NCI-H2196 (cell line): Measurements from ENCODE around the gene ENO2.
A peak's percentile ranks its signal among the peaks of the same experiment; 100 is the strongest.
"Not testable (repeated sequence)": the region's sequence is repeated elsewhere in the genome, so short reads cannot be mapped to it uniquely, and the experiment has no call there.

ENCODE experiments used
- DNase-seq: peaks from one replicate; lab custom pipeline; 2025; ENCODE audit not compliant: unreplicated experiment; lab: John Stamatoyannopoulos, UW

ENO2 gene

DNA sequence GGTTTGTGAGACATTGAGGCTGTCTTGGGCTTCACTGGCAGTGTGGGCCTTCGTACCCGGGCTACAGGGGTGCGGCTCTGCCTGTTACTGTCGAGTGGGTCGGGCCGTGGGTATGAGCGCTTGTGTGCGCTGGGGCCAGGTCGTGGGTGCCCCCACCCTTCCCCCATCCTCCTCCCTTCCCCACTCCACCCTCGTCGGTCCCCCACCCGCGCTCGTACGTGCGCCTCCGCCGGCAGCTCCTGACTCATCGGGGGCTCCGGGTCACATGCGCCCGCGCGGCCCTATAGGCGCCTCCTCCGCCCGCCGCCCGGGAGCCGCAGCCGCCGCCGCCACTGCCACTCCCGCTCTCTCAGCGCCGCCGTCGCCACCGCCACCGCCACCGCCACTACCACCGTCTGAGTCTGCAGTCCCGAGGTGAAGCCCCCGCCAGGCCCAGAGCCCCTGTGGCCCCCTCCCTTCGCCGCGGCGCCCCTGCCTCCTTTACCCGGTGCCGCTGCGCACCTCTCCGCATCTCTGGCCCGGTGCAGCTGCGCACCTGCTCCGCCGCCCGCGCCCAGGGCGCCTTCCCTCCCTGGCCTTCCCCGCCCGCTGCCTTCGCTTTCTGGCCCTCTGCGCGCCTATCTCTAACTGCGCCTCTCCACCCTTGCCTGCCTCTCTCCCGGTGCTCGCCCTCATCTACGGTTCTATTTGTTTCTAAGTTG, at the start of gene ENO2:
ENO2 (plus strand) TSS at position 335 of the 701 bp plus-strand sequence. CDS start 1,253 bp downstream, outside the sequence.
- peak; percentile 34 for DNase-seq

DNA sequence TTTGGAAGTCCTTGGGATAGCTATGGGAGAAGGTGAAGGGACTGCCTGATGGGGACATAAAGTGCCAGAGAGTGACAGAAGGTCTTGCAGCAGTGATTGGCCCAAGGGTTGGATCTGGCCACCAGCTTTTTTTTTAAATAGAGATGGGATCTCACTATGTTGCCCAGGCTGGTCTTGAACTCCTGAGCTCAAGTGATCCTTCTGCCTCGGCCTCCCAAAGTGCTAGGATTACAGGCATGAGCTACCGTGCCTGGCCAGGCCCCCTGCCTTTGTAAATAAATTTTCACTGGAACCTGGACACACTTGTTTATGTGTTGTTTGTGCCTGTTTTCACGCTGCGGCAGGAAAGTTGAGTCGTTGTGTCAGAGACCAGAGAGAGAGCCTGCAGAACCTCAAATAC, 49.1 kb upstream of the ENO2 start:
- DNase-seq = not testable (repeated sequence)

DNA sequence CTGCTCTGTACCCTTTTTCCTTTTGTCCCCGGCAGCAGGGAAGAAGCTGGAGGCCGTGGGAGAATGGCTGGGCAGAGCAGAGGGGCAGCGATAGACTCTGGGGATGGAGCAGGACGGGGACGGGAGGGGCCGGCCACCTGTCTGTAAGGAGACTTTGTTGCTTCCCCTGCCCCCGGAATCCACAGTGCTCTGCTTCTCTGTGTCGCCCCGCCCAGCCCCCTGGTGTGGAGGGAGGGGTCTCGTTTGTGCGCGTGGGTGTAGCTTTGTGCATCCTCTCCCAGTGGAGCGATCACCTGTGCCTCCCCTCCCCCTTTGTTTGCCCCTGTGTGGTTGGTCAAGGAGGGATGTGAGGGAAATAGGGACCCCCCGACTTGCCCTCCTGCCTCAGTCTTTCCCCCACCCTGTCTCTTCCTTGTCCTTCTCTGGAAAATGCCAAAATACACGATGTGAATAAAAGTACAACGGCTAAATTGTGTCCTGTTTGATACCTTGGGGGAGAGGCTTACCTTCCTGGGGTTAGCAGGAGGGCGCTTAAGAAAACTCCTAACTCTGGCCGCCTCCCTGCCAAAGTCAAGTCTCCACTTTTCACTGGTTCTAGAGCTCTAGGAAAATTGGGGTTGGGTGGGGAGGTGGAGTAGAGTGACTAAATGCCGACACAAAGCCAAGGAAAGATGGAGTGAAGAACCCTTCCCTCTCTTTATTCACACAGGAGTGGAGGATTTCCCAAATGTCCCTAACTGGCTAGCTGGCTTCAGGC, 48.0 kb upstream of the ENO2 start:
- no peak for DNase-seq

DNA sequence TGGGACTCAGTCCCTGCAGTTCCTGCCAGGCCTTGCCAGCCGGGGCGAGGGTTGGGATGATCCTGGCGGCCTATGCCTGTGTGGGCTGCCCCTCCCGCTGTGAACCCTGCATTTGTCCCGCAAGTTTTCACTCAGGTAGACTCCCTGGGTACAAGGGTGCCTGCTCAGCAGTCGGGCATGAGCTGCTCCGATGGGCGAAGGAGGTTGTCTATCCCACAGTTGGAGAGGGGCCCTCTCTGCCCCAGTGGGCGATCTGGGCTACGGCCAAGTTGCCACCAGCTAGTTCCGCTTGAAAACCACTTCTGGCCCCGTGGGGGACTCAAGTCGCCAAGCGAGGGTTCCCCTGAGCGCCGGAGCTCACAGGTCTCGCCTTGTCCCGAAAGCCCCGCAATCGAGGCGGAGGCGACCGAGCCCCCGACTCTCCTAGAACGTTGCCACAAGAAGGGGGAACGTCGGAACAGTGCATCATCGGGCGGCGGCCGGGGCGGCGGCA, 47.4 kb upstream of the ENO2 start:
- DNase-seq = no peak

DNA sequence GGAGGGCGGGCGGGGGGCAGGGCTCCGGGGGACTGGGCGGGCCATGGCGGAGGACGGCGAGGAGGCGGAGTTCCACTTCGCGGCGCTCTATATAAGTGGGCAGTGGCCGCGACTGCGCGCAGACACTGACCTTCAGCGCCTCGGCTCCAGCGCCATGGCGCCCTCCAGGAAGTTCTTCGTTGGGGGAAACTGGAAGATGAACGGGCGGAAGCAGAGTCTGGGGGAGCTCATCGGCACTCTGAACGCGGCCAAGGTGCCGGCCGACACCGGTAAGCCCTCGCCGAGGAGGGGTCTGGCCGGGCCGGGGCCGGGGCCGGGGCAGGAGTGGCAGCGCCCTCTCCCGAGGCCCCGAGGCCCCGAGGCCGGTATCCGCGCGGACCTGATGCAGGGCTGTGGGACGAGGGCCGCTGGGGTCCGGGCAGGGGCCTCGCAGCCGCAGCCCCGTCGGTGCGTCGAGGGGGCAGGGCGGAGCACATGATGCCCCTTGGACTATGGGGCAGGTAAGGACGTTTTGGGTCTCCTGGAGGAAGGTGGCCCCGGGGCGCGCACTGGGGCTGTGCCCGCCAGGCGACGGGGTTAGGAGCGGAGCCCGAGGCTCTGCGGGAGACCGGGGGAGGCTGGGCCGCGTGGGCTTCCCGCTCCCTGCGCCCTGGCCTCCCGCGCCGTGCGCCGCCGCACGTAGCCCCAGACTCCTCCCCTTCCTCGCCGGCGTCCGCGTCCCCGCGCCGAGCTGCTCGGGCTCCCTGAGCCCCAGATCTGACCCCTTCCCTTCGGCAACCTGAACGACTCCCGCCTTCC, 46.8 kb upstream of the ENO2 start, which contains the start of gene TPI1:
TPI1 (plus strand) TSS at position 119 of the 798 bp plus-strand sequence; CDS start at position 155, 36 bp downstream.
- peak; percentile 45 for DNase-seq

DNA sequence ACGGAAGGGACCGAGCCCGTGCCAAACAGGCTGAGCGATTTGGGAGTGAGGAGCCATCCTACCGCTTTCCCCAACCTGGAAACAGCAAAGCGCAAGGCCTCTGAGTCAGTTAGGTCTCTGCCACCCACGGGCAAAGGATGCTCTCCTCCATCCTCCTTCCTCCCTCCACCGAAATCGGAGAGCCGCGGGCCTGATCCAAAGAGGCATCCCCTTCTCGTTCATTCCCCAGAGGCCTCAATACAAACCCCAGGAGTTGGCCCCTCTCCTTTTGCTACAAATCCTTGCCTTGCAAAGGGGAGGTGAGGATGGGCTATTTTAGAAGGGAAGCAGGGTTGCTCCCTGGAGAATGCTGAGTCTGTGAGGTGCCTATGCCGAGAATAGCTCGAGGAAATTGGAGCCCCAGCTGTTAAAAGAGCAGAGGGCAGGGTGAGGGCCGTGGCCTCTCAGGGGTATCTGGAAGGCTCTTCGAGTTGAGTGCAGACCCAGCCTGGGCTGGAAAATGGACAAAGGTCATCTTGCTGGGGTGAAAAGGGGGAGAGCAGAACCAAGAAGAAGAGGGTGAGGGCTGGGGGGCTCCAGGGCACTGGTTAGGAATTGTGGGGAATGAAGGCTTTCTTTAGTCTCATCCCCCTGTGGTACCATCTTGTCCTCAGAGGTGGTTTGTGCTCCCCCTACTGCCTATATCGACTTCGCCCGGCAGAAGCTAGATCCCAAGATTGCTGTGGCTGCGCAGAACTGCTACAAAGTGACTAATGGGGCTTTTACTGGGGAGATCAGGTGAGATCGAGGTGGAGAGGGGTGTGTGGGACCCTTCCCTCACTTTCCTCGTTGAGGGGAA, 46.0 kb upstream of the ENO2 start:
- DNase-seq = no peak

DNA sequence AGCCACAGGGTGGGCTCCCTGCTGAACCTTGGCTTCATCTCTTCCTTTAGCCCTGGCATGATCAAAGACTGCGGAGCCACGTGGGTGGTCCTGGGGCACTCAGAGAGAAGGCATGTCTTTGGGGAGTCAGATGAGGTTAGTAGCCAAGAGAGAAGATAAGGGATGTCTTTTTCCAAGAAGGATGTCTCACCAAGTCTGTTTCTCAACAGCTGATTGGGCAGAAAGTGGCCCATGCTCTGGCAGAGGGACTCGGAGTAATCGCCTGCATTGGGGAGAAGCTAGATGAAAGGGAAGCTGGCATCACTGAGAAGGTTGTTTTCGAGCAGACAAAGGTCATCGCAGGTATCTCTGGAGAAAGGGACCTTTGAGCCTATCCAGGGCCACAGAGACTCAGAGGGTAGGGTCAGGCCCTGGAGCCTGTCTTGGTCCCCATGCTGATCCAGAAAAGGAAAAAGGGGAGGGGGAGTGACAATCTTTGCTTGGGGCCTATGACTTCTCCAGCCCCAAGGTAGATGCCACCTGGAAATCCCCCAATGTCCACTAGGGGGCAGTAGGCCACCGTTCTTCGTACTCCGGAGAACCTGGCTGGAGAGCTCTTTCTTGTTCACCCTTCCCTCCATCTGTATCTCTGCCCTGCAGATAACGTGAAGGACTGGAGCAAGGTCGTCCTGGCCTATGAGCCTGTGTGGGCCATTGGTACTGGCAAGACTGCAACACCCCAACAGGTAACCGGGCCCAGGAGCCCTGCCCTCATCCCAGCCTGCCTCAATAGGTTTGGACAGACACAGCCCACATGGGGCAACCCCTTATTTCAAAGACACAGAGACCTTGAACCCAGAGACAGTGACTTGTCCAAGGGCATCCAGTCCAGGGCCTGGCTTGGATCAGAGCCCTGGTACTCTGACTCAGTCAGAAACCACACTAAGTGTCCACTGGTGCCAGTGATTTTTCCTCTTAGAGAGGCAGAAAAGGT, 45.0 kb upstream of the ENO2 start:
- DNase-seq = peak; percentile 69

DNA sequence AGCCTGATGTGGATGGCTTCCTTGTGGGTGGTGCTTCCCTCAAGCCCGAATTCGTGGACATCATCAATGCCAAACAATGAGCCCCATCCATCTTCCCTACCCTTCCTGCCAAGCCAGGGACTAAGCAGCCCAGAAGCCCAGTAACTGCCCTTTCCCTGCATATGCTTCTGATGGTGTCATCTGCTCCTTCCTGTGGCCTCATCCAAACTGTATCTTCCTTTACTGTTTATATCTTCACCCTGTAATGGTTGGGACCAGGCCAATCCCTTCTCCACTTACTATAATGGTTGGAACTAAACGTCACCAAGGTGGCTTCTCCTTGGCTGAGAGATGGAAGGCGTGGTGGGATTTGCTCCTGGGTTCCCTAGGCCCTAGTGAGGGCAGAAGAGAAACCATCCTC, 44.1 kb upstream of the ENO2 start:
- not testable (repeated sequence) for DNase-seq

DNA sequence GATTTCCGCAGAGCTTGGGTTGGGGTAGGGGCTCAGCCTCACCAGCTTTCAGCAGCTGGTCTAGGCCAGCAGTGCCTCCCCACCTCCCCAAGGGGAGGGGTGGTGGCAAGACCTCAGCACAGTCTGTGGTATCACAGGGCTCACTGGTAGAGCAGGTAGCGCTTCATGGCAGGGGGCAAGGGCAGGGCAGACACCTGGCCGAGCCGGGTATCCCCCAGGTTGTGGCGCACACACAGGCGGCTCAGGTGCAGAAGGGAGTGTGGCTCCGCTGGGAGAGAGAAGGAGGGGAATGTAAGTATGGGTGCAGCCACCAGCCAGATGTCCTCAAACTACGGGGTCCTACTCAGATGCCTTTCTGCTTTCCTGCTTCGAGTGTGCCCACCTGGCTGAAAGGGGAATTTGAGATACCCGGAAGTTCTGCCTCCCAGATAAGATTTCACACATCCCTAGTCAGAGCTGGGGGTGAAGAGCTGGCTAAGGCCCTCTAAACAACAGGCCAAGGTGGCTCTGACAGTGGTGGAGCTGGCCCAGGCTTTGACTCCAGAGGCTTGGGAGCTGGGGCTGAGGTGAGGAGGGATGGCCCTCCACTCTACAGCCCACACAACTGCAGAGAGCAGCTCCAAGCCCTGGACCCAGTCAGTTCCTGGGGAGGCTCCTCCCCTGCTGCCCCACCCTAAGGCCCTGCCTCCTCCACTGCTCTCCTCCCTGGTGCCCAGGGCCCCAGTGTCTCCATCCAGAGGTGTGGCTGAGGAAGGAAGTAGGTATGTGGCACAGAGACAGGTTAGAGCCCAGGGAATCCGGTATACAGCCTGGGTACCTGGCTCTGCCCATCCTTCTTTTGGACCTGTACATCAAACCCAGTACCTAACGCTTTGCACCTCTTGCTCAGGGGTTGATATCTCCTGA, 43.1 kb upstream of the ENO2 start:
- DNase-seq = no peak

DNA sequence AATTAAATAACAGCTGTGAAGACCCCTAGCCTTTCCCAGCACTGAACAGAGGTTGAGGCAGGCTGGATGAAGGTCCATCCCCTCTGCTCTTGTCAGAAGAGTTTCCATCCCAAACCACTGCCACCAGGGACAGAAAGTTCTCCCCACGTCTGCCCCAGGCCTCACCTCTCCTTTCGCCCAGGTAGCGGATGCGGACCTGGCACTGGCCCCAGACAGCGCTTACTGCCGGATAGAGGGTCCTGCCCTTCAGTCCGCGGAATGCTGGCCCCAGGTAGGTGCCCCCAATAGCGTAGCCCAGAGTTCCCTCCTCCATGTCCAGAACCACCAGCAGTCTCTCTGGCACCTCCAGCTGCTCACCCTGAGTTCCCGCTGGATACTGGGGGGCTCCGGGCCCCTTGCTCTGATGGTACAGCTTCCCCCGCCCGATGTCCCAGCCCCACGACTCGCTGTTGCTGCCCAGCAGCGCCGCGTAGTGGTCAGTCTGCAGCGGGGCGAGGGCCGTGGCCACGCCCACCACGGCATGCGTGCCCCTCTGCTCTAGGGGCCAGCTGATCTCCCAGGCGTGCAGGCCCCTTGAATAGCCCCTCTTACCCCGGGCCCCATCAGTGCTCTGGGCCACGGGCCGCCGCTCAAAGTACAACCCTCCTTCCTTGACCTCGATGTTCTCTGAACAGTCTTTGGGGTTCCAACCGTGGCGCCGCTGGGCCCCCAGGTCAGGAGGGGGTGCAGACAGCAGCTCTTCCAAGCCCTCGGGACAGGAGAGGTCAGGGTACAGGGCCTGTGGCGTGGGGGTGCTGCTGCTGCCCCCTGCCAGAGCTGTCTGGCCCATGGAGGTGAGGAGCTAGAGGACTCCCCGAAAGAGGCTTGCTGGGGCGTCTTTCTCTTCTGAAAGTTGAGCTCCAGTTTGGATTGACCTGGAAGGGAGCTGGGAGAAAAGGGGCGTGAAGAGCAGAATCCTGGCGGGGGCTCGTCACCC, 42.0 kb upstream of the ENO2 start:
- DNase-seq = peak; percentile 57

DNA sequence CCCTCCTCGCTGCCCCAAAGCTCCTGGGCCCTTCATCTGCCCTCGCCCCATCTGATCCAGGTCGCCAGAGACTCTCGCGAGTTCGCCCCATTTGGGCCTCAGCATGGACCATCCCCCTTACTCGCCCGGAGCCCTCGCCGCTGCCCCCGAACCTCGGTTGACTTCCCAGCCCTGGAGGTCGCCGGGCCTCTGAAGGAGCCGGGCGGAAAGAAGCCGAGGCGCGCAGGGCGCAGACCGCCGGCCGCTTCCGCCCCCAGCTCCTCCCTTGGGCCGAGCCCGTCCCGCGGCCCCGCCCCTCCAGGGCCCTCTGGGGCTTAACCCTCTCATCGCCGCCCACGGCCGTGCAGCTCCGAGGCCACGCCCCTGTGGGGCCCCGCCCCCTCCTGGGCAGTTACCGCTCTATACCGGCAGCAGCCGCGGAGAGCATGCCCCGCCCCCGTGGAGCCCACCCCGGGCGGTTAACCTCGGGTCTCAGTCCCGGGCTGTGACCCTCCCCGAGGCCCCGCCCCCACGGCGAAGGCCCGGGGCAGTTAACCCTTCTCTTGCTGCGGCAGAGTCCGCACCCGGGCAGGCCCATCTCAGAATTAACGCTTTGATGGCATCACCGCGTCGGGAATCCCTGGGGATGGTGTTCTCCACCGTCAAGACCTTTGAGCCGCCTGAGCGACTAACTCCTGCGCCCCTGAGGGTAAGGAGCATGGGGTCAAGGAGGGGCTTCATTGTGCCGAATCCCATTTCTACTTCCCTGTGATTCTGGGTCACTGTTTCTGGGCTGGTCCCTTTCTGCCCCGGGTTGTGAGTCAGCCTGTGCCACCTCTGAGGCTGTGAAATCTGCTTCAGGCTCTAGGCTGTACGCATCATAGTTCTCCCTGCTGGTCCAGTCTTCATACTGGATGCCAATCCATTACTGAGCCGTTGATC, 41.0 kb upstream of the ENO2 start, which contains the start of gene SPSB2:
SPSB2 (minus strand) TSS at position 210 of the 921 bp plus-strand sequence. CDS start 402 bp downstream, outside the sequence.
- peak; percentile 88 for DNase-seq

DNA sequence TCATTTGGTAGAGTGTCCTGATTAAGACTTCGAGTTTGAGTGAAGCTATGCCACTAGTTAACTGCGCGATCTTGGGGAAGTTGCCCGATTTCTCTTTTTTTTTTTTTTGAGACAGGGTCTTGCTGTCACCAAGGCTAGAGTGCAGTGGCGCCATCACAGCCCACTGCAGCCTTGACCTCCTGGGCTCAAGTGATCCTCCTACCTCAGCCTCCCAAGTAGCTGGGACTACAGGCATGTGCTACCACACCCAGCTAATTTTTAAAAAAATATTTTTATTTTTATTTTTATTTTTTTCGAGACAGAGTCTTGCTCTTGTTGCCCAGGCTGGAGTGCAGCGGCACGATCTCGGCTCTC, 40.4 kb upstream of the ENO2 start:
- not testable (repeated sequence) for DNase-seq

DNA sequence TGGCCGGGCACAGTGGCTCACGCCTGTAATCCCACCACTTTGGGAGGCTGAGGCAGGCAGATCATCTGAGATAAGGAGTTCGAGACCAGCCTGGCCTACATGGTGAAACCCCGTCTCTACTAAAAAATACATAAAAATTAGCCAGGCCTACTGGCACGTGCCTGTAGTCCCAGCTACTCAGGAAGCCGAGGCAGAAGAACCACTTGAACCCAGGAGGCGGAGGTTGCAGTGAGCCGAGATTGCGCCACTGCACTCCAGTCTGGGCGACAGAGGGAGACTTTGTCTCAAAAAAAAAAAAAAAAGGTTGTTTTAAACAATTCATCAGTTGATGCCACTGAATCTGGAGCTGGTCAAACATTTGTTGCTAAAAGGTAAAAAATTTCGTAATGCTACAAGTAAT, 34.6 kb upstream of the ENO2 start:
- DNase-seq = not testable (repeated sequence)

DNA sequence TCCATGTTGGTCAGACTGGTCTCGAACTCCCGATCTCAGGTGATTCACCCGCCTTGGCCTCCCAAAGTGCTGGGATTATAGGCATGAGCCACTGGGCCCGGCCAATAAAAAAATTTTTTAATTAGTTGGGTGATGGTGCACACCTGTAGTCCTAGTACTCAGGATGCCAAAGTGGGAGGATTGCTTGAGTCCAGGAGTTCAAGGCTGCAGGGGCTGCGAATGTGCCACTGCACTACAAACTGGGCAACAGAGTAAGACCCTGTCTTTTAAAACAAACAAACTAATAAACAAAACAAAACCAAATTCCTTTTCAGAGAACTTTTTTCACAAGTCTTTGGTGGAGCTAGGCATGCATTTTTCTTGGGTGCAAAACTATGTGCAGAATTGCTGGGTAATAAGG, 31.1 kb upstream of the ENO2 start:
- DNase-seq = no peak

DNA sequence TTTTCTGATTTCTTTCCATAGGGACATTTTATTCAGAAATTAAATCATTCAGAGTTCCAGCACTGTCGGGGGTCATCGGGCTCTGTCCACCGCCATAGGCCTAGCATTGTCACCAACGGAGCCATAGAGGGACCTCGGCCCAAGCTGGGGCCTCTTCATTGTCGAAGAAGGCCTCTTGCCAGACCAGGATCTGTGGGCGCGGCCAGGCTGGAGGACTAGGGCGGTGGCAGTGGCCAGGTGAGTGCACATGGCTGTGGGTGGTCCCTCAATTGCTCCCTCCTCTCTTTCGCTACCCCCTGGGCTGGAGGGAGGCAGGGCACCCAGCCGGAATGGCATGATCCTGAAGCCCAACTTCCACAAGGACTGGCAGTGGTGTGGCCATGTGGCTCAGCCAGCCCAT, 30.7 kb upstream of the ENO2 start:
- no peak for DNase-seq

DNA sequence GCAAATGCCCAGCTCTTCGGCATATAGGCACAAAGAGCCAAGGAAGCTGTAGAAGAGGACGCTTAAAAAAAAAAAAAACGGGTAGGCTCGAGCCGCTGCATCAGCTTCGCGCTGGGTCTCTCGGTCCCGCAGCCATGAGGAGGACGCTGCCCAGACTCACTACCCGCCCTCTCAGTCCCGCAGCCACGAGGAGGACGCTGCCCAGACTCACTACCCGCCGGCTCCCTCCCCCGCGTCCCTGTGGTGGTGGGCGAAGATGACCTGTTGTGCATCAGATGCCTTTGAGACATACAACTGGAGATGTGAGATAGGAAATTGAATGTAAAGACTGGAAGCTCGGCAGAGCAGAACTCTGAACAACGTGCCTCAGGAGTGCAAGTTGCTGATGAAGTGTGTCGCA, 29.8 kb upstream of the ENO2 start:
- no peak for DNase-seq
